GM18909 (cell line): Measurements from ENCODE around the gene LRIT1.
"Not testable (repeated sequence)": the region's sequence is repeated elsewhere in the genome, so short reads cannot be mapped to it uniquely, and the experiment has no call there.

Experiments used
- ATAC-seq: cut with Tn5 transposase; IDR thresholded peaks from one replicate; pipeline ENCODE4 v1.9.1; 2021; ENCODE audit warnings: mild to moderate bottlenecking; ENCODE audit not compliant: unreplicated experiment, poor library complexity

LRIT1 gene, protein sequence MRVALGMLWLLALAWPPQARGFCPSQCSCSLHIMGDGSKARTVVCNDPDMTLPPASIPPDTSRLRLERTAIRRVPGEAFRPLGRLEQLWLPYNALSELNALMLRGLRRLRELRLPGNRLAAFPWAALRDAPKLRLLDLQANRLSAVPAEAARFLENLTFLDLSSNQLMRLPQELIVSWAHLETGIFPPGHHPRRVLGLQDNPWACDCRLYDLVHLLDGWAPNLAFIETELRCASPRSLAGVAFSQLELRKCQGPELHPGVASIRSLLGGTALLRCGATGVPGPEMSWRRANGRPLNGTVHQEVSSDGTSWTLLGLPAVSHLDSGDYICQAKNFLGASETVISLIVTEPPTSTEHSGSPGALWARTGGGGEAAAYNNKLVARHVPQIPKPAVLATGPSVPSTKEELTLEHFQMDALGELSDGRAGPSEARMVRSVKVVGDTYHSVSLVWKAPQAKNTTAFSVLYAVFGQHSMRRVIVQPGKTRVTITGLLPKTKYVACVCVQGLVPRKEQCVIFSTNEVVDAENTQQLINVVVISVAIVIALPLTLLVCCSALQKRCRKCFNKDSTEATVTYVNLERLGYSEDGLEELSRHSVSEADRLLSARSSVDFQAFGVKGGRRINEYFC

DNA sequence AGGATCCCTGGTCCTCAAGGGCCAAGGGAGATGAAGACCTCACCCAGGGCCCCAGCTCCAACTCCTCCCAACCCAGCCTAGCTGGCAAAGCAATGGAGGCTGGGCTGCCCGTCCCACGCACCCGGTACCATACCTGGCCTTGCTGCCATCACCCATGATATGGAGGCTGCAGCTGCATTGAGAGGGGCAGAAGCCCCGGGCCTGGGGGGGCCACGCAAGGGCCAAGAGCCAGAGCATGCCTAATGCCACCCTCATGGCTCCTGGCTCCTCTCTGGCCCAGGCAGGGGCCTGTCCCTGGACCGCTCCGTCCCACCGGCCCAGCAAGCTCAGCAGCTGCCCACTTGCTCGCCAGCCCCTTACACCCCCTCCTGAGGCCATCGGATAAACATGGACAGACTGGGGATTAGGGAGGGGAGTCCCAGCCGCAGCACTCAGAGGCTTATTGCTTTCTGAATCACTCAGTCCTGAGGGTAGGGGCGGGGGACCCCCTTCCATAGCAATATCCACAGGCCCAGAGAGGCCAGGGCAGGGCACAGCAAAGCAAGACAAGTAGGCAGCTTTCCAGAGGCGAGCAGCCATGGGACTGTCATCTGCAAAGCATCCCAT, at the start of gene LRIT1:
LRIT1 (minus strand) TSS at position 362 of the 606 bp plus-strand sequence; CDS start at position 255, 107 bp downstream.
- ATAC-seq = no peak

DNA sequence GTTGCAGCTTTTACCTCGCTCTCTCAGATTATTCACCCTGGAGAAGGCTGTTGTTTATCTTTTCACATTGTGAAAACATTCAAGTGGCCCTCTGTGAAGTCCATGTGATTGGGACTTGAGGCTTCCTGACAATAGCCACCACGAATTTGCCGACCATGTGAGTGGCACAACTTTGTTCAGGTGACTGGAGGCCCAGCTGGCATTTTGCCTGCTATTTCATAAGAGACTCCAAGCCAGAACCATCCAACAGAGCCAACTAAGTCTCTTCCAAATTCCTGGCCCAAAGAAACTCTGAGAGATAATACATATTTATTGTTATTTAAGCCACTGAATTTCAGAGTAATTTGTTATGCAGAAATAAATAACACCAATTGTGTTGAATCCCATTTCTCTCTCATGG, 48.9 kb upstream of the LRIT1 start:
- no peak for ATAC-seq

DNA sequence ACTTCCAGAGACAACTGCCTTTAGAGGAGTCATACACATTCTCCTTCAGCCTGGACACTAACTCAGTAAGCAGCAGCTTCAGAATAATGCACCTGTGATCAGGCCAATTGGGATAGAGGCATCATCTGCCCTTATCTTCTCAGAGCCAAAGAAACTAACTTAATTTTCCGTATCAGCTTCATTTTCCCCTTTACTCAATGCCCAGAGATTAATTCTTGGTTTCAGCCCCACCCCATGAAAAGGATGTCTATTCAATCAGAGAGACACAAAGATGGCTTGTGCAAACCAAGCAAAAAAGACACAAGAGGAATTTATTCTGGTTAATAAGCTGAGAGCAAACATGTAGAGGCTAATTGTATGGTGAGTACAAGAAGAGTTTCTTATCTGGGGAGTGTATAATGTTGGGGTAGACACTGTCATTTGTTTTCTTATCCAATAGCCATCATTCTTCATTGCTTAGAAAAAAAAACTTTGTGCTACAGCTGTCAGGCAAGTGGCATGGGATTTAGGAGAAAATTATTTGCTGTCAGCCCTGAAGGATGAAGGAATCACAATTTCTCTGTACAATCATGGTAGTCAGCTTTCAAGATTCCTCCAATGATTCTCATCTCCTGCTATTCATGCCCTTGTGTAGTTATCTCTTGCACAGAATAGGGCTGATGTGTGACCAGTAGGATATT, 48.3 kb upstream of the LRIT1 start:
- no peak for ATAC-seq

DNA sequence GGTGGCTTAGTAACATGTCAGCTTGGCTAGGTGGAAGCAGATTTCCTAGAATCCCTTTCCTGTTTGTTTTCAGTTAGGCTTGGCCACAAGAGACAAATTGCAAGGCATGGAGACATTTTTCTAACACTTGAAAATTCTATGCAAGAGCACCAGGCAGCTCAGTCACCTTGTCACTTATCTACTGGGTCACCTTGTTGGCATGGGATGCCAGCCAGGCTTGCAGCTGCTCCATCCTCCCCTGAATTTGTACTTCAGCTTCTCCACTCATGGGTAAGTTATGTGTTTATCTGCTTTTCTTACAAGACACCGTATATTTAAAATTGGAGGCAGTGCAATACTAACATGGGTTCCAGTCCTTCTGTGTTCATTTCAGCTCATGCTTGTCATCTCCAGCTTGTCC, 46.8 kb upstream of the LRIT1 start:
- no peak for ATAC-seq

DNA sequence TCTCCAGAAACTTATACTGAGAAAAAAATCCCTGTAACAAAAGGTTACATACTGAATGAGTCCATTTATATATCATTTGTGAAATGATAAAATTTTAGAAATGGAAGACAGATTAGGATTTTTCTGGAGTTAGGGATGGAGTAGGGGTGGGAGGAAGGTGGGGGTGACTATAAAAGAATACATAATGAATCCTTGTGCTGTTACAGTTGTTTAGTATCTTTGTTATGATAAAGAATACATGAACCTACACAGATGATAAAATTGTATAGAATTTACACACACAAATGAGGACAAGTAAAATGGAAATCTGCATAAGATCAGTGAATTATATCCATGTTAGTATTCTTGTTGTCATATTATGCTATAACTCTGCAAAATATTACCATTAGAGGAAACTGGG, 45.3 kb upstream of the LRIT1 start:
- no peak for ATAC-seq

DNA sequence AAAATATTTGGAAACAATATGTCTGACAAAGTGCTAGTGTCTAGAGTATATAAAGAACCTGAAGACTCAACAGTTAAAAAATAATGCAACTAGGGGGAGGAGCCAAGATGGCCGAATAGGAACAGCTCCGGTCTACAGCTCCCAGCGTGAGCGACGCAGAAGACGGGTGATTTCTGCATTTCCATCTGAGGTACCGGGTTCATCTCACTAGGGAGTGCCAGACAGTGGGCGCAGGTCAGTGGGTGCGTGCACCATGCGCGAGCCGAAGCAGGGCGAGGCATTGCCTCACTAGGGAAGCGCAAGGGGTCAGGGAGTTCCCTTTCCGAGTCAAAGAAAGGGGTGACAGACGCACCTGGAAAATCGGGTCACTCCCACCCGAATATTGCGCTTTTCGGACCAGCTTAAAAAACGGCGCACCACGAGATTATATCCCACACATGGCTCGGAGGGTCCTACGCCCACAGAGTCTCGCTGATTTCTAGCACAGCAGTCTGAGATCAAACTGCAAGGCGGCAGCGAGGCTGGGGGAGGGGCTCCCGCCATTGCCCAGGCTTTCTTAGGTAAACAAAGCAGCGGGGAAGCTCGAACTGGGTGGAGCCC, 38.6 kb upstream of the LRIT1 start:
- not testable (repeated sequence) for ATAC-seq

DNA sequence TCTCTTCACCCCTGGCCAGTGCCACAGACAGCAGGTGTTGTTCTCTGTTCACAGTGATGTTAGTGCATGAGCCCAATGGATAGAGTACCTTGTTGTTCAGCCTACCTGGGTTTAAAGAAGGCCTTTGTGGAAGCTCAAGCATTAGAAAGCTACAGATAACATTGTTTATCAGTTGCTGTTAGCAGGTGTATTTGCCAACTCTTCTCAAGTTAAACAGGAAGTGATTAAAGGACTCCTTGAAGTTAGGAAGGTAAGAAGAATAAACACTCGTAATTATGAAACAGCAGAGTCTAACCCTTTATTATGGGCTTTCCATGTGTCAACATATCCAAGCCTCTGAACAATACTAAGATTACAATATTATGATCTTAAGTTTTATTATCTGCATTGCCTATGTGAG, 29.4 kb upstream of the LRIT1 start:
- ATAC-seq = no peak

DNA sequence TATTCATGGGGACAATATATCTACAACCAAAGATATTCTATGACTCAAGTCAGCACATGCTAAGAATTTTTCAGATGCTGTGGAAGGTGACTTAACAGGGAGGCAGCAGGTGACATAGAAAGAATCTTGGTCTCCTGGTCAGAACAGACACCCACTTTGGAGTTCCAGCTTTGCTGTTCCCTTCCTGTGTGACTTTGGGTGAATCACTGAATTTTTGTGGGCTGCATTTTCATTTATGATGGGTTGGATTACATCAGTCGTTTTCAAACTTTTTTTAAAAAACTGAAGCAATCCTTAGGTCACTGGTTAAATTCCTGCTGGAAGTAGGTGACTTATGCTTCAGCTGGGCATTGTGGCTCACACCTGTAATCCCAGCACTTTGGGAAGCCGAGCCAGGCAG, 28.4 kb upstream of the LRIT1 start:
- no peak for ATAC-seq

DNA sequence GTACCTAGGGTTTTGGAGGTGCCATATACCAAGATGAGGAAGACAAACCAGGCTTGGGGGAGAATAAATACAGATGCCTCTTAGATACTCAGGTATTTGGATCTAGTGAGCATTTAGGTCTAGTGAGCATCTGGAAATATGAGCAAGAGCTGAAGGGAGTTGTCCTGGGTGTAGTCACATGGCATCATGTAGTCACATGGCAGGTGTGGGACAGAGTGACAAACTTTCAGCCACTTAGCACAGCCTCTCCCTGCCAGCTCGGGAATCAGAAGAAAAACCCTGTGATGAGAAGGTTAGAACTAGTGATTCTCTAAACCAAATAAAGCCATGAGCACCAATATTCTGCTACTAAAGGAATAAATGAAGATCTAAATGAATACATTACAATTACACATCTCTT, 27.8 kb upstream of the LRIT1 start:
- no peak for ATAC-seq

DNA sequence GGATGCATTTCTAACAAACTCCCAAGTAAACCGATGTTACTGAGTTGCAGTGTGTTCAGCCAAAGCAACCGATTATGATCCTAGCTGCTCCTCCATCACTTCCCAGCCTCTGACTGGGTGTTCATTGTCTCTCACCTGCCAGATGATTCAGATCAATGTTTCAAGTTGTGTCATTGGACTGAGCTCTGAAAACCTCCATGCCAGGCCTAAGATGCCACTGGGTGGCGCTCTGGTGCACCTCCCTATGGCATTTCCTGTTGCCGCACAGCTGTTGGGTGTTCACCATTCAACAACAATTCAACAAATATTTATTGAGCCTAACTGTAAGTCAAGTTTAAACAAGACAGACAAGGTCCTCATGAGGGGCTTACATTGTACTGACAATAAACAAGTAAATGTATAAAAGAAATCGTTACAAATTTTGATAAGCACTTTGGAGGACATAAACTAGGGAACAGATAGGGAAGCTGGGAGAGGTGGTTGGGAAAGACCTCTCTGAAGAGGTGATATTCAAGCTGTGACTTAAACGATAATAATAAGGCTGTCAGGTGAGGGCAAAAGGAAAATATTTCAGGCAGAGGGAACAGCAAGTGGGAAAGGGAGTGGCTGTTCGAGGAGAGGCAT, 26.3 kb upstream of the LRIT1 start:
- ATAC-seq = no peak

DNA sequence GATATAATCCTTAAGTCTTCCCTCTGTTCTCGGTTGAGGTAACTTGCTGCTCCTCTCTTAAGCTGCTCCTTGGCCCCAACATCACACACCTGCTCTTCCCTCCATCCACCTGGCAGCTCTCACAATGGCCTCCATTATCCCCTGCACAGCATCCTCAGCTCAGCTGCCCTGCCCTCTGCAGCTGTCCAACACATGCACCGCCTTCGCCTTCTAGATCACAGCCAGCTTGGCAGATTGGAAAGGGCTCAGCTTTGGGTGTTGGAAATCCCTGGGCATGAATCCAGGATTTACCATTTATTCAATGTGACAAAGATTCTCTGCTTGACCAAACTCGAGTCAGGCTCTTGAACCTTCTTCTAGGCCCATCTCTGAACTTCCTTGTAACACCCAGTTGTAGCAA, 24.1 kb upstream of the LRIT1 start:
- ATAC-seq = no peak

DNA sequence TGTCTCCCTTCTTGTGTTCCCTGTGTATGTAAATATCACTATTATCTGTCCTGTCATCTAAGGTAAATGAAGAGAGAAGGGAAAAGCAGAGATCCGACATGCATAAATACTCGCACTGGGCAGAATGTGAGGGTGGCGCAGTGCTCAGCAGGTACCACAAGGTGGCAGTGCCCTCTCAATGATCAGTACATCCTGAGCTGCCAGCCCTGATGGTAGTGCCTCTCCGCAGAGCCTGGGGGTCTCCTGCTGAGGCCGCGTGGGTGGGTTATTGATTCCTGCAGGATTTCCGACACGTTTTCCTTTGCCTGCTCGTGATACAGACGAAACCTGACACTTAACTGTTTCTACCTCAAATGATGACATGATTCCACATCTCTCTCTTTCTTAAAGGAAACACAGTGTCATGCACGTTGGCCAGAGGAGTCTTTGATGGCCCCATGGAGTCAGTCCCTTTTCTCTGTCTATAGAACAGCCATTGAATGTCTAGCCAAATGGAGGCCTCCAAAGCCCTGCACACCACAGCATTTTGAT, 23.3 kb upstream of the LRIT1 start:
- peak; percentile 97 for ATAC-seq

DNA sequence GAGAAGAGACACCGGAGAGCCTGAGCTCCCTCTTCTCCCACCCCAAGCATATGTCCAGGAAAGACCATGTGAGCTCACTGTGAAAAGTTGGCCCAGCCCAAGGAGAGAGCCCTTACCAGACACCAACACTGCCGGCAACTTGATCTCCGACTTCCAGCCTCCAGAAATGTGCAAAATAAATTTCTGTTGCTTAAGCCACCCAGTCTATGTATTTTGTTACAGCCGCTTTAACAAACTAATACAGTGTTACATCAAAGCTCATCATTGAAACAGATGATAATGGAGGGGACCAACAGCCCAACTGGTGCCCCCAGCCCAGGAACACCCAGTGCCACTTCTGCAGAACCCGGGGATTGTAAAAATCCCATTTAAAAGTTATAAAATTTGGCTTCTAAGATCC, 22.4 kb upstream of the LRIT1 start:
- ATAC-seq = no peak

DNA sequence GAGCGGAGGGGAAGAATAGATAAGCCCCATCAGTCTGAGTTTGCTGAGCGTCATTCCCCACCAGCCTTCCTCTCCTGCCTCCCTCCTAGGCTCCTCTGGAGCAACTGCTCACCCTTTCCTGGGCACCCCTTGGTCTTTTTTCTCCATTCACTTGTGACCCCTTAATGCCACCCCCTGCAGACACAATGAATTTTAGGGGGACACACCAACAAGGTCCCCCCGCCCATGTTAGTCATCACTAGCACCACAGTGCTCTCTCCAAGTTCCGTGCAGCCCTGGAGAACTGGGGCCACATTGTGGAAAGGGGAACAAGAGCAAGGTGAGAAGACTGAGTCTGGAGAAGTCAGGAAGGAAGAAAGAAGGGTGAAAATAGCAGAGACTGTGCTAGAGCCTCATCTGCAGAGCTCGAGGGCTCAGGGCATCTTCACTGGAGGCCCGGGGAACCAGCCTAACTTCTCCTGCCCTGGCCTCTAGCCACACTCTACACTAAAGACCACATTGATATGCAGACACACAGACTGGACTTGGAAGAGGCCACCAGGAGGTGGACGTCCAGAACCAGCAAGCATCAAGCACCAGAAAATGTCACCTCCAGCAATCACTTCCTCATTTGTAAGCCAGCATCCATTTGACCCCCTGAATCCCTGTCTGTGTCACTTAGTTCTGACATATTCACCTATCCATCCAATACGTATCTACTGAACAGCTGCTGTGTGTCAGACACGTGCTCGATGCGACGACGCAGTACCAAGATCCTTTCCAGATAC, 21.0 kb upstream of the LRIT1 start:
- no peak for ATAC-seq

DNA sequence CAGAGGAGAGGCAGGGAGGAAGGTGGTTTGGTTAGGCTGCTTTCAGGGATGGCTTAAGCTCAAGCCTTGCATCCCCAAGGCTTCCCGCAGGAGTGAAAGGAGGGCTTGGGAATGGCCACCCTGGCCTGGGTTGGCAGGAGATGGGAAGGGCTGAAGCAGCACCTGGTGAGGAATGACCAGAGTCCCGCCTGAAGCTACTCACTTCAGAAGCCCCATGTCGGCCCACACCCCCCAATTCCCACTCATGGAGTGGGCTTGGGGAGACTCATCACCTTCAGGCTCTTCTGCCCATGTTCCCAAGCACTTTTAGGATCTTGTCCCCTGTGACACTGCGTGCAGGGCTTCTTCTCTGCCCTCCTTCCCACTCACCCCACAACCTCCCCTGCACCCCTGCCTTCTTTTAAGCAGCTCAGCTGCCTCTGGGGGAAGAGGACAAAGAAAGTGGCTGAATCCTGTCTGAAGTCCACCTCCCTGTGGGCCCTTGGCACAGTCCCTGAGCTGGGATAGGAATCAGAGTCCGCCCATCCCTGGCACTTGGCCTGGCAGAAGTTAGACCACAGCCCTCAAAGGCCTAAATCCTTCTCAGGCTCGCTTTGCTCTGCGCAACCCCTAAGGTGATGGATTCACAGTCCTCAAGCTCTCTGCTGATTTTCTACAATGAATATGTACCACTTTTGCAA, 20.0 kb upstream of the LRIT1 start:
- no peak for ATAC-seq

DNA sequence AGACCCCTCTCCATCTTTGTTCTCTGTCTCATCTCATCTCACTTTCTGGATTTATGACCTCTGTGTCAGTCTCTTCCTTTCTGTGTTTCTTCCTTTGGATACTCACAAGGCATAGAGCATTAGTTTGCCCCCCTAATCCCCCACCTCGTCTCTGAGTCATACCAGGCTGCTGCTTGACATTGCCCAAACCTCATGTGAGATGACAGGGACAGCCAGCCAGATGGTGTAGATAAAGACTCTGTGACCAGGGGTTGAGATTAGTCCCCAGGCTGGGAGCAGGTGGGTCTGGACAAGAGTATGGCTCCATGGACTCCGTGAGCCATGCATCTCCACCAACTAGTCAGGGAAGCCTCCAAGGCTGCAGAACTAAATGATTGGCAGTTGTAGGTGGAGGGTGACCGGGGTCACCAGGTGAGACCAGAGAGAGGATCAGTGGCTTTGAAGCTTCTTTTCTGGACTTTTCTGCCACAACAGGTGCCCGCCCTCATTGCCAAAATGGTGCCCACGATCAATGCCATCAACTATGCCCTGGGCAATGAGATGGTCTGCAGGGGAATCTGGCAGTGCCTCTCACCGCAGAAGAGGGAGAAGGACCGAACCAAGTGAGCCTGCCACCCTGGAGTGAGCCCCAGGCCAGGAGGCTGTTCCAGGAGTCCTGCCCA, 16.8 kb upstream of the LRIT1 start:
- no peak for ATAC-seq

DNA sequence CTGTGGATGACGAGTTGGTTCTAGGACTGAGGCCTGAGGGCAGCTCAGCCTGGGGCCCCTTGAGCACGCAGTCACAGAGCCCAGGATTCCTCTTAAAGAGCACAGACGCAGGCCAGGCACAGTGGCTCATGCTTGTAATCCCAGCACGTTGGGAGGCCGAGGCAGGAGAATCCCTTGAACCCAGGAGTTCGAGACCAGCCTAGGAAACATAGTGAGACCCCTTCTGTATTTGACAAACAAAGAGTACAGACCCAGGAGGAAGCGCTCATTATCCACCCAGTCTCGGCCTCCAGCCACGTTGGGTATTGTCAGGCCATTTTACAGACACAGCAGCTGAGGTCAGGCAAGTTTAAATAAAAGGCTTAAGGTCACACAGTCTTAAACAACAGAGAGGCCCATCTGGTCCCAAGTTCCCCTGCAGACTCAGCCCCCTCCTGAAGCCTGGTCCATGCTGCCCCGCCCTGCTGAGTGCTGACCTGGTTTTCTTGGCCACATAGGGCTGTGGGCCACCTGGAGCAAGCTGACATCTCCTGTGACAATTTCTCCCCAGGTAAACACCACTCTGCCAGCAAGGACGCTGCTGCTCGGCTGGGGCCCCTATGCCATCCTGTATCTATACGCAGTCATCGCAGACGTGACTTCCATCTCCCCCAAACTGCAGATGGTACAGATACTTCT, 16.1 kb upstream of the LRIT1 start:
- ATAC-seq = no peak
